ENCODE measurements around the gene FN1. TPM values are rescaled to one million over a fixed set of nuclear protein-coding genes. Genes with fewer than 3 reads are reported as not detected.
A peak's percentile ranks its signal among the peaks of the same experiment; 100 is the strongest.

Gene FN1
- total RNA-seq (1,000 to 10,000 TPM; 4,393 to 6,899 TPM), polyA plus RNA-seq (over 10,000 TPM in 1 of 2 donors, 100 to 1,000 TPM in 1; 916 to 12,965 TPM)
- long read RNA-seq, donor 1, full-length matches to known transcripts = 385 of 3,748 reads
- long read RNA-seq, donor 1, partial matches to known transcripts = 3,153 of 3,748 reads
- long read RNA-seq, donor 1, other reads (novel, unspliced or antisense) = 210 of 3,748 reads
- long read RNA-seq, donor 2, full-length matches to known transcripts = 265 of 1,601 reads
- long read RNA-seq, donor 2, partial matches to known transcripts = 1,215 of 1,601 reads
- long read RNA-seq, donor 2, other reads (novel, unspliced or antisense) = 121 of 1,601 reads

GRCh38 chr2:215435870-215436704, at the start of gene FN1:
Gene FN1 (minus strand): TSS chr2:215436068. CDS start chr2:215435802, 266 bp downstream.
- Histone ChIP-seq H3K4me3 (ENCODE audit: low read length in 2 of 2) (peak within 1 kb of the TSS; percentile 72 to 91), H3K36me3 (ENCODE audit: control insufficient read depth in 1 of 2, insufficient read depth in 2 of 2, low read length in 1 of 2) (peaks cover 0 to 8% of the 10 kb centered on the region in 2 donors), H3K4me1 (ENCODE audit: control insufficient read depth in 1 of 2, insufficient read depth in 2 of 2, low read length in 2 of 2) (peaks cover 2 to 4% of the 10 kb centered on the region in 2 donors), H3K27ac (ENCODE audit: low read depth in 1 of 2, low read length in 2 of 2) (peak within 1 kb of the TSS; percentile 98 to 99), H3K27me3 (ENCODE audit: control insufficient read depth in 1 of 2, insufficient read depth in 2 of 2, low read length in 1 of 2) (no peaks in the 10 kb centered on the region), H3K9me3 (ENCODE audit: control insufficient read depth, low read length) (no peaks in the 10 kb centered on the region)
- WGBS, 2 donors = 0 to 1% methylated on average over 28 to 54 of the region's 54 CpGs
- intact Hi-C loops (cut with DNase I) = loop anchor here (5.0 to 10.0 kb wide), 4 partner anchors 96 to 481 kb away; no protein-coding TSS in a partner anchor
- peak; percentile 97 to 98 for DNase-seq
- peak; percentile 96 for ATAC-seq (ENCODE audit: low FRiP score)

- intact Hi-C loops (cut with DNase I) = no loop called here
- H3K4me1 ChIP-seq (ENCODE audit: control insufficient read depth in 1 of 2, insufficient read depth in 2 of 2, low read length in 2 of 2) = no peaks in the 10 kb centered on the region
These were observed 49.2 kb upstream of the FN1 start for GRCh38 chr2:215485032-215485431.

GRCh38 chr2:215484570-215484969, 48.7 kb upstream of the FN1 start:
- ATAC-seq (ENCODE audit: low FRiP score) (no peak), DNase-seq (no peak)
- 87 to 91% methylated on average over 2 of the region's 2 CpGs for WGBS, 2 donors
- H3K4me3 ChIP-seq (ENCODE audit: low read length in 2 of 2) = no peak overlapping the region
- no peaks in the 10 kb centered on the region for H3K36me3 ChIP-seq (ENCODE audit: control insufficient read depth in 1 of 2, insufficient read depth in 2 of 2, low read length in 1 of 2)
- no peaks in the 10 kb centered on the region for H3K4me1 ChIP-seq (ENCODE audit: control insufficient read depth in 1 of 2, insufficient read depth in 2 of 2, low read length in 2 of 2)
- no peaks in the 10 kb centered on the region for H3K9me3 ChIP-seq (ENCODE audit: control insufficient read depth, low read length)
- no peak overlapping the region for H3K27ac ChIP-seq (ENCODE audit: low read depth in 1 of 2, low read length in 2 of 2)
- H3K27me3 ChIP-seq (ENCODE audit: control insufficient read depth in 1 of 2, insufficient read depth in 2 of 2, low read length in 1 of 2) = no peaks in the 10 kb centered on the region
- intact Hi-C loops (cut with DNase I) = no loop called here

More at GRCh38 chr2:215485032-215485431, 49.2 kb upstream of the FN1 start:
- Histone ChIP-seq H3K9me3 (ENCODE audit: control insufficient read depth, low read length) (no peaks in the 10 kb centered on the region), H3K27ac (ENCODE audit: low read depth in 1 of 2, low read length in 2 of 2) (no peak overlapping the region), H3K4me3 (ENCODE audit: low read length in 2 of 2) (no peak overlapping the region), H3K36me3 (ENCODE audit: control insufficient read depth in 1 of 2, insufficient read depth in 2 of 2, low read length in 1 of 2) (no peaks in the 10 kb centered on the region), H3K27me3 (ENCODE audit: control insufficient read depth in 1 of 2, insufficient read depth in 2 of 2, low read length in 1 of 2) (no peaks in the 10 kb centered on the region)
- ATAC-seq (ENCODE audit: low FRiP score) (no peak), DNase-seq (no peak)

DNA sequence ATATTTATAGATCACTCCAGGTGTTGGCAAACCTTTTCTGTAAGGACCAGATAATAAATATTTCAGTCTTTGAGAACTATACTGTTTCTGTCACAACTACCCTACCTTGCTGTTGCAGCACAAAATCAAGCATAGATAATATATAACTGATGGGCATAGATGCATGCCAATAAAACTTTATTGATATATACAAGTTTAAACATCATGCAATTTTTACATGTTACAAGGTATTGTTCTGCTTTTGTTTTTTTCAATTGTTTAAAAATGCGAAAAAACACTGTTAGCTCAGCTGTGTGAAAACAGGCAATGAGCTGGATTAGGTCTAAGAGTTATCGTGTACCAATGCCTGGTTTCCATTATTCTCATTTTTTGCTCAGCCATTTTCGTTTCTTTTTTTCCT, 47.6 kb upstream of the FN1 start:
- Histone ChIP-seq H3K4me1 (ENCODE audit: control insufficient read depth in 1 of 2, insufficient read depth in 2 of 2, low read length in 2 of 2) (no peaks in the 10 kb centered on the region), H3K36me3 (ENCODE audit: control insufficient read depth in 1 of 2, insufficient read depth in 2 of 2, low read length in 1 of 2) (no peaks in the 10 kb centered on the region), H3K27ac (ENCODE audit: low read depth in 1 of 2, low read length in 2 of 2) (no peak overlapping the region), H3K9me3 (ENCODE audit: control insufficient read depth, low read length) (no peaks in the 10 kb centered on the region), H3K27me3 (ENCODE audit: control insufficient read depth in 1 of 2, insufficient read depth in 2 of 2, low read length in 1 of 2) (no peaks in the 10 kb centered on the region), H3K4me3 (ENCODE audit: low read length in 2 of 2) (no peak overlapping the region)
- ATAC-seq (ENCODE audit: low FRiP score) (no peak), DNase-seq (no peak)
- WGBS, 2 donors = 96 to 97% methylated on average over 3 of the region's 3 CpGs
- intact Hi-C loops (cut with DNase I) = no loop called here

- H3K27me3 ChIP-seq (ENCODE audit: control insufficient read depth in 1 of 2, insufficient read depth in 2 of 2, low read length in 1 of 2) = no peaks in the 10 kb centered on the region
- no peaks in the 10 kb centered on the region for H3K36me3 ChIP-seq (ENCODE audit: control insufficient read depth in 1 of 2, insufficient read depth in 2 of 2, low read length in 1 of 2)
- H3K4me3 ChIP-seq (ENCODE audit: low read length in 2 of 2) = no peak overlapping the region
- no peaks in the 10 kb centered on the region for H3K9me3 ChIP-seq (ENCODE audit: control insufficient read depth, low read length)
- no peak overlapping the region for H3K27ac ChIP-seq (ENCODE audit: low read depth in 1 of 2, low read length in 2 of 2)
- intact Hi-C loops (cut with DNase I) = no loop called here
- DNase-seq (no peak), ATAC-seq (ENCODE audit: low FRiP score) (no peak)
- WGBS, 2 donors = 80 to 81% methylated on average over 6 of the region's 6 CpGs
- no peaks in the 10 kb centered on the region for H3K4me1 ChIP-seq (ENCODE audit: control insufficient read depth in 1 of 2, insufficient read depth in 2 of 2, low read length in 2 of 2)
These were observed 43.8 kb upstream of the FN1 start for GRCh38 chr2:215479536-215480240.

GRCh38 chr2:215479121-215479520, 43.3 kb upstream of the FN1 start:
- Histone ChIP-seq H3K27ac (ENCODE audit: low read depth in 1 of 2, low read length in 2 of 2) (no peak overlapping the region), H3K4me1 (ENCODE audit: control insufficient read depth in 1 of 2, insufficient read depth in 2 of 2, low read length in 2 of 2) (no peaks in the 10 kb centered on the region), H3K27me3 (ENCODE audit: control insufficient read depth in 1 of 2, insufficient read depth in 2 of 2, low read length in 1 of 2) (no peaks in the 10 kb centered on the region), H3K4me3 (ENCODE audit: low read length in 2 of 2) (no peak overlapping the region), H3K9me3 (ENCODE audit: control insufficient read depth, low read length) (no peaks in the 10 kb centered on the region), H3K36me3 (ENCODE audit: control insufficient read depth in 1 of 2, insufficient read depth in 2 of 2, low read length in 1 of 2) (no peaks in the 10 kb centered on the region)
- 91 to 97% methylated on average over 2 of the region's 2 CpGs for WGBS, 2 donors
- ATAC-seq (ENCODE audit: low FRiP score) = no peak
- DNase-seq = no peak
- intact Hi-C loops (cut with DNase I) = no loop called here

GRCh38 chr2:215476424-215476823, 40.6 kb upstream of the FN1 start:
- H3K4me3 ChIP-seq (ENCODE audit: low read length in 2 of 2) = no peak overlapping the region
- DNase-seq (no peak), ATAC-seq (ENCODE audit: low FRiP score) (no peak)
- H3K36me3 ChIP-seq (ENCODE audit: control insufficient read depth in 1 of 2, insufficient read depth in 2 of 2, low read length in 1 of 2) = no peaks in the 10 kb centered on the region
- H3K9me3 ChIP-seq (ENCODE audit: control insufficient read depth, low read length) = no peaks in the 10 kb centered on the region
- H3K4me1 ChIP-seq (ENCODE audit: control insufficient read depth in 1 of 2, insufficient read depth in 2 of 2, low read length in 2 of 2) = no peaks in the 10 kb centered on the region
- WGBS, 2 donors = 95% methylated on average over 2 of the region's 2 CpGs
- intact Hi-C loops (cut with DNase I) = no loop called here
- no peaks in the 10 kb centered on the region for H3K27me3 ChIP-seq (ENCODE audit: control insufficient read depth in 1 of 2, insufficient read depth in 2 of 2, low read length in 1 of 2)
- H3K27ac ChIP-seq (ENCODE audit: low read depth in 1 of 2, low read length in 2 of 2) = no peak overlapping the region

DNA sequence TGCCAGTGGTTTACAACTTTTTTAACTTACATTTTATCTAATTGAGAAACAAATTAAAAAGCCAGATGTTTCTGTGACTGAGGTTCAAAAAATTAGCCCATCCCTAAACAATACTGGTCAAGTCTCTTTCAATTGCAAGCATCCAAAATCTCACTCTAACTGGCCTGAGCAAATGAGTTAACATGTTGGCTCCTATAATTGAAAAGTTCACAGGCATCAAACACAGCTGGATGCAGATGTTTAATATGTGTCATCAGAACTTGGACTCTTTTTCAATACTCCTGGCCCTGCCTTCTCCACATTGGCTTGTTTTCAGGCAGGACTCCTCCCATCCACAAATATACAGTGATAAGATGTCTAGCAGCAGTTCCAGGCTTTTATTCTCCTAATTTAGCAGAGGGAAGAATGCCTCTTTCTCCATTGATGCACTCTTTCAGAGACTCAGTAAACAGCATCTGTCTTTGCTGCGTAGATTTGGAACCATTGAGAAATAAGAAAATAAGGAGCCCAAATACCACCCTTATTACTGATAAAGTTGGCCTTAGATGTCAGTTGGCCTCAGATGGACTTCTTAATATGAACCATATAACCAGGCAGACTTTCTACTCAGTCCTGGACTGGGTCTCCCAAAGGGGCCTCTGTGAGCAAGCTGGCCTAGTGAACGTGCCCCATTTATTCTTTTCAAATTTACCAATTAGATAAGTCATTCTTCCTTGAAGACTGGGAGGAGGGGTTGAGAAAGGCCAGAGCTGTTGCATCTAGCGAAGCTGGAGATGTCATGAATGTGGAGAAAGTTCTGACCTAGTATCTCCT, 30.4 kb upstream of the FN1 start:
- WGBS, 2 donors = 42 to 51% methylated on average over 3 of the region's 3 CpGs
- Histone ChIP-seq H3K27me3 (ENCODE audit: control insufficient read depth in 1 of 2, insufficient read depth in 2 of 2, low read length in 1 of 2) (no peaks in the 10 kb centered on the region), H3K9me3 (ENCODE audit: control insufficient read depth, low read length) (no peaks in the 10 kb centered on the region), H3K27ac (ENCODE audit: low read depth in 1 of 2, low read length in 2 of 2) (no peak overlapping the region), H3K4me3 (ENCODE audit: low read length in 2 of 2) (no peak overlapping the region), H3K4me1 (ENCODE audit: control insufficient read depth in 1 of 2, insufficient read depth in 2 of 2, low read length in 2 of 2) (peaks cover 2 to 3% of the 10 kb centered on the region in 2 donors), H3K36me3 (ENCODE audit: control insufficient read depth in 1 of 2, insufficient read depth in 2 of 2, low read length in 1 of 2) (no peaks in the 10 kb centered on the region)
- intact Hi-C loops (cut with DNase I) = no loop called here
- ATAC-seq (ENCODE audit: low FRiP score) (peak; percentile 22), DNase-seq (no peak)
